NCI-H446 treated with DMSO at 0.1 percent for 48 hours (cell line): ENCODE measurements around the gene C9.
"Not testable (repeated sequence)": the region's sequence is repeated elsewhere in the genome, so short reads cannot be mapped to it uniquely, and the experiment has no call there.

ENCODE experiments used
- DNase-seq: peaks from one replicate; lab custom pipeline; 2025; lab: John Stamatoyannopoulos, UW

The C9 gene

GRCh38 chr5:39260095-39260494 lies 104.2 kb downstream of the C9 start:
- DNase-seq = no peak

- DNase-seq = no peak
Observed at GRCh38 chr5:39257554-39257953, 106.7 kb downstream of the C9 start.

- no peak for DNase-seq
Observed at GRCh38 chr5:39256477-39257235, 107.6 kb downstream of the C9 start.

- no peak for DNase-seq
Observed at GRCh38 chr5:39255406-39255805, 108.9 kb downstream of the C9 start.

GRCh38 chr5:39254671-39255070 lies 109.6 kb downstream of the C9 start:
- no peak for DNase-seq

- no peak for DNase-seq
Observed at GRCh38 chr5:39253196-39253595, 111.1 kb downstream of the C9 start.

- DNase-seq = no peak
Observed at GRCh38 chr5:39249564-39250274, 114.6 kb downstream of the C9 start.

GRCh38 chr5:39249069-39249468 lies 115.2 kb downstream of the C9 start:
- no peak for DNase-seq

- no peak for DNase-seq
Observed at GRCh38 chr5:39240750-39241149, 123.5 kb downstream of the C9 start.

GRCh38 chr5:39238366-39239105 lies 125.8 kb downstream of the C9 start:
- no peak for DNase-seq

GRCh38 chr5:39236718-39237117 lies 127.6 kb downstream of the C9 start:
- no peak for DNase-seq

- DNase-seq = no peak
Observed at GRCh38 chr5:39235648-39236047, 128.6 kb downstream of the C9 start.

GRCh38 chr5:39234494-39234893 lies 129.8 kb downstream of the C9 start:
- not testable (repeated sequence) for DNase-seq
